PC-3 (cell line): ENCODE measurements around the gene GBA2. TPM values are rescaled to one million over a fixed set of nuclear protein-coding genes. Genes with fewer than 3 reads are reported as not detected.

ENCODE experiments used
- ATAC-seq: fragments of 200-7000 bp; cut with Tn5 transposase; 2 replicates; pipeline ENCODE4 v1.9.1; 2020; ENCODE audit warnings: mild to moderate bottlenecking, moderate library complexity
- BruUV-seq: library from RNA; stranded (reverse); fragments of 400-500 nt; replicated peaks from 2 replicates; lab custom pipeline; 2021; lab: Mats Ljungman, UMichigan
- CTCF ChIA-PET: fragments of 300-600 bp; sonication (Branson Sonifier 250); formaldehyde crosslinking; loops from one replicate; lab custom pipeline; 2022; ENCODE audit warnings: antibody characterized with exemption; lab: Charles Lee
- POLR2A ChIA-PET: fragments of 300-600 bp; sonication (Branson Sonifier 250); formaldehyde crosslinking; loops from one replicate; lab custom pipeline; 2022; ENCODE audit warnings: antibody characterized with exemption; ENCODE audit not compliant: unreplicated experiment; lab: Charles Lee
- DNase-seq: peaks from one replicate; pipeline ENCODE4 v3.0.0-alpha.2; 2015
- H2AFZ ChIP-seq: fragments of 300-600 bp; sonication (generic); 2 replicates; pipeline ENCODE4 v1.6.0; 2016; ENCODE audit warnings: antibody characterized with exemption, low read length
- H3F3A ChIP-seq: fragments of 300-600 bp; sonication (generic); one replicate; pipeline ENCODE4 v1.6.0; 2017; ENCODE audit warnings: antibody characterized with exemption, low read length, control low read depth, mild to moderate bottlenecking; ENCODE audit not compliant: unreplicated experiment
- H3K27ac ChIP-seq: fragments of 300-600 bp; sonication (generic); 2 replicates; pipeline ENCODE4 v1.5.1; 2016; ENCODE audit warnings: mild to moderate bottlenecking, low read length
- H3K27me3 ChIP-seq: fragments of 300-600 bp; sonication (generic); 2 replicates; pipeline ENCODE4 v1.6.1; 2016; ENCODE audit warnings: low read length, mixed read lengths
- H3K36me3 ChIP-seq: fragments of 300-600 bp; sonication (generic); 2 replicates; pipeline ENCODE4 v1.6.1; 2016; ENCODE audit warnings: low read depth, mixed run types, low read length, mixed read lengths
- H3K4me1 ChIP-seq: fragments of 300-600 bp; sonication (generic); 2 replicates; pipeline ENCODE4 v1.5.1; 2016; ENCODE audit warnings: low read length; ENCODE audit not compliant: insufficient read depth
- H3K4me2 ChIP-seq: fragments of 300-600 bp; sonication (generic); 2 replicates; pipeline ENCODE4 v1.6.0; 2016; ENCODE audit warnings: low read length
- H3K4me3 ChIP-seq: fragments of 300-600 bp; sonication (generic); 2 replicates; pipeline ENCODE4 v1.5.1; 2016; ENCODE audit warnings: mild to moderate bottlenecking, low read length, mixed read lengths
- H3K79me2 ChIP-seq: fragments of 300-600 bp; sonication (generic); 2 replicates; pipeline ENCODE4 v1.6.1; 2017; ENCODE audit warnings: low read length, mixed read lengths
- H3K9ac ChIP-seq: fragments of 300-600 bp; sonication (generic); 2 replicates; pipeline ENCODE4 v1.6.0; 2016; ENCODE audit warnings: mild to moderate bottlenecking, low read length
- H3K9me2 ChIP-seq: fragments of 300-600 bp; sonication (generic); replicated peaks from 2 replicates; pipeline ENCODE4 v1.6.1; 2016; ENCODE audit warnings: mixed run types, low read length, mixed read lengths
- H3K9me3 ChIP-seq: fragments of 300-600 bp; sonication (generic); 2 replicates; pipeline ENCODE4 v1.6.1; 2016; ENCODE audit warnings: low read length, mixed read lengths
- H4K20me1 ChIP-seq: fragments of 300-600 bp; sonication (generic); 2 replicates; pipeline ENCODE4 v1.6.1; 2016; ENCODE audit warnings: low read length, mixed read lengths
- CTCF ChIP-seq: fragments of 300-600 bp; sonication (generic); conservative IDR thresholded peaks from 2 replicates; pipeline ENCODE4 v1.5.1; 2017; ENCODE audit warnings: antibody characterized with exemption, low read depth, mild to moderate bottlenecking, low read length
- EZH2 ChIP-seq: fragments of 300-600 bp; sonication (generic); IDR thresholded peaks from one replicate; pipeline ENCODE4 v1.6.1; 2017; ENCODE audit warnings: antibody characterized with exemption, mild to moderate bottlenecking, low read length; ENCODE audit not compliant: unreplicated experiment
- EZH2phosphoT487 ChIP-seq: fragments of 300-600 bp; sonication (generic); IDR thresholded peaks from 2 replicates; pipeline ENCODE4 v1.6.1; 2018; ENCODE audit warnings: mild to moderate bottlenecking, antibody characterized with exemption, low read length, borderline replicate concordance
- intact Hi-C: fragments of 100-400 bp; cut with micrococcal nuclease; formaldehyde crosslinking; loops from 2 replicates; pipeline ENCODE4 v1.9.0; 2023
- total RNA-seq: library from RNA; depleted of rRNA; stranded (reverse); fragments of >200 nt; gene quantifications from 2 replicates; pipeline ENCODE4 v1.2.3, GENCODE V29; 2014

GBA2 gene
- total RNA-seq, 1 experiment from 2014 or later: 81.7 TPM

GRCh38 chr9:35757226-35757891 lies 8.3 kb upstream of the GBA2 start:
- no peaks in the 10 kb centered on the region for H4K20me1 ChIP-seq
- H2AFZ ChIP-seq: peak overlapping the region; percentile 84
- intact Hi-C loops: loop anchor here (1.0 kb wide), 1 partner anchor 14 kb away; no protein-coding TSS in a partner anchor
- H3K27ac ChIP-seq: peak overlapping the region; percentile 79
- DNase-seq: peak; percentile 60
- peak overlapping the region; percentile 76 for H3K9ac ChIP-seq
- peak overlapping the region; percentile 71 for H3K4me3 ChIP-seq
- H3K4me1 ChIP-seq: peaks cover 30% of the 10 kb centered on the region
- H3K9me2 ChIP-seq: no peaks in the 10 kb centered on the region
- peak; percentile 59 for ATAC-seq
- peaks cover 20% of the 10 kb centered on the region for H3K79me2 ChIP-seq
- H3K36me3 ChIP-seq: no peaks in the 10 kb centered on the region
- no peaks in the 10 kb centered on the region for H3F3A ChIP-seq
- no TSS peak for BruUV-seq
- H3K27me3 ChIP-seq: no peaks in the 10 kb centered on the region
- ChIA-PET CTCF (interaction anchor here (0.6 kb wide), 1 partner anchor 21 kb away, joined by 3 read pairs; no protein-coding TSS in a partner anchor), POLR2A (interaction anchor here (0.6 kb wide), 1 partner anchor 20 kb away, joined by 26 read pairs; no protein-coding TSS in a partner anchor)
- no peaks in the 10 kb centered on the region for H3K9me3 ChIP-seq
- peak overlapping the region; percentile 90 for H3K4me2 ChIP-seq
- no peak for TF ChIP-seq CTCF
- TF ChIP-seq EZH2: no peak
- no peak for TF ChIP-seq EZH2phosphoT487

- peak; percentile 61 for DNase-seq
Measured at GRCh38 chr9:35756275-35757225, 7.5 kb upstream of the GBA2 start.

More at GRCh38 chr9:35756275-35757225, 7.5 kb upstream of the GBA2 start:
- ChIA-PET POLR2A (interaction anchor here (0.6 kb wide), 2 partner anchors 17 to 19 kb away, joined by 4 to 26 read pairs; no protein-coding TSS in a partner anchor), CTCF (interaction anchor here (0.6 kb wide), 1 partner anchor 22 kb away, joined by 3 read pairs; no protein-coding TSS in a partner anchor)
- H3K79me2 ChIP-seq: peaks cover 20% of the 10 kb centered on the region
- H4K20me1 ChIP-seq: no peaks in the 10 kb centered on the region
- no peaks in the 10 kb centered on the region for H3K36me3 ChIP-seq
- H3K9me3 ChIP-seq: no peaks in the 10 kb centered on the region
- peak overlapping the region; percentile 90 for H3K4me2 ChIP-seq
- H3F3A ChIP-seq: no peaks in the 10 kb centered on the region
- intact Hi-C loops: loop anchor here (1.0 kb wide), 1 partner anchor 15 kb away; no protein-coding TSS in a partner anchor
- peak overlapping the region; percentile 71 for H3K4me3 ChIP-seq
- H3K9me2 ChIP-seq: no peaks in the 10 kb centered on the region
- TF ChIP-seq CTCF: peak; percentile 68
- no peak for TF ChIP-seq EZH2phosphoT487
- TF ChIP-seq EZH2: no peak
- no peaks in the 10 kb centered on the region for H3K27me3 ChIP-seq
- H3K27ac ChIP-seq: peak overlapping the region; percentile 79
- no TSS peak for BruUV-seq
- peaks cover 30% of the 10 kb centered on the region for H3K4me1 ChIP-seq
- peak; percentile 49 for ATAC-seq
- peak overlapping the region; percentile 84 for H2AFZ ChIP-seq
- H3K9ac ChIP-seq: peak overlapping the region; percentile 76
